Stomach (tissue), 9 donors: ENCODE measurements around the gene CUL1. TPM values are rescaled to one million over a fixed set of nuclear protein-coding genes. Genes with fewer than 3 reads are reported as not detected.

Experiments
- DNase-seq, 2 donors: peaks; one replicate each; pipeline versions ENCODE4 v3.0.0 to v3.0.0-alpha.2; 2013 to 2019
- H3K27ac ChIP-seq, 5 donors: fragments of 200-600 bp in 4 of 5; sonication (generic) in 4 of 5; one replicate each; pipeline ENCODE4 v1.5.1; 2013 to 2019; ENCODE audit warnings: mild to moderate bottlenecking in 1 of 5, moderate library complexity in 1 of 5
- H3K27me3 ChIP-seq, 3 donors: fragments of 200-600 bp; sonication (generic); one replicate each; pipeline ENCODE4 v1.5.1; 2017 to 2019; ENCODE audit warnings: mixed run types in 1 of 3
- H3K36me3 ChIP-seq, 4 donors: fragments of 200-600 bp; sonication (generic); 1 replicate in 3 of 4; 2 replicates in 1 of 4; pipeline ENCODE4 v1.5.1; 2016 to 2019
- H3K4me1 ChIP-seq, 4 donors: fragments of 200-600 bp; sonication (generic); one replicate each; pipeline ENCODE4 v1.5.1; 2016 to 2019
- H3K4me3 ChIP-seq, 4 donors: fragments of 200-600 bp; sonication (generic) in 3 of 4; one replicate each; pipeline ENCODE4 v1.5.1; 2016 to 2019; ENCODE audit warnings: mild to moderate bottlenecking in 1 of 4
- H3K9me3 ChIP-seq, 4 donors: fragments of 200-600 bp; sonication (generic); one replicate each; pipeline ENCODE4 v1.5.1; 2016 to 2019
- EP300 ChIP-seq: sonication (generic); formaldehyde crosslinking; IDR thresholded peaks from one replicate; pipeline ENCODE4 v1.6.1; 2017; ENCODE audit warnings: antibody characterized with exemption
- POLR2A ChIP-seq, 4 donors: fragments of 450-650 bp; IDR thresholded peaks; one replicate each; pipeline ENCODE4 v1.6.1; 2016; ENCODE audit warnings: antibody characterized with exemption in 4 of 4, control low read depth in 2 of 4, mild to moderate bottlenecking in 1 of 4, moderate library complexity in 1 of 4
- POLR2AphosphoS5 ChIP-seq, 3 donors: sonication (generic); formaldehyde crosslinking; IDR thresholded peaks; one replicate each; pipeline ENCODE4 v1.6.1; 2016; ENCODE audit warnings: antibody characterized with exemption in 3 of 3
- WGBS, 5 donors: extraction: QIAGEN DNeasy Blood & Tissue Kit in 3 of 5; methylation state at CpG; one replicate each; pipeline versions ENCODE4 v1.1.5 to v1.1.7; 2013 to 2018; 5-methylcytosine and 5-hydroxymethylcytosine counted together
- intact Hi-C: fragments of 100-400 bp; cut with DNase I; formaldehyde crosslinking; loops from one replicate; pipeline ENCODE4 v1.15.1; 2023; ENCODE audit warnings: low total_unique reads
- polyA plus RNA-seq, 3 donors: library from polyadenylated mRNA; stranded (reverse); fragments of 200-250 nt; gene quantifications; one replicate each; pipeline ENCODE4 v1.2.3, GENCODE V29; 2013
- total RNA-seq, 5 donors: library from RNA; depleted of rRNA; stranded (reverse); fragments of >200 nt; gene quantifications; one replicate each; pipeline versions ENCODE4 v1.1.0 to v1.2.3, GENCODE V29; 2014 to 2016
- TF ChIP-seq, protein P1 (sequence below), 7 experiments: fragments of 450-650 bp in 4 of 7; fragments of 200-600 bp in 3 of 7; sonication (generic) in 3 of 7; IDR thresholded peaks; one replicate each; pipeline ENCODE4 v1.5.1; 2016 to 2019; ENCODE audit warnings: antibody characterized with exemption in 7 of 7, control low read depth in 2 of 7, mild to moderate bottlenecking in 1 of 7
- donor health status: healthy with polysubstance abuse.
- donor health status: Bipolar disorder and iron deficiency.
- donor health status: healthy.

CUL1 gene
- total and polyA plus RNA-seq, 8 donors, result 22.5 to 56.4 (median 29.2) TPM

- H3K27me3 ChIP-seq, result no peaks in the 10 kb centered on the region
- no peak overlapping the region for H3K27ac ChIP-seq
- no peak for DNase-seq
- no peaks in the 10 kb centered on the region for H3K4me1 ChIP-seq
- intact Hi-C loops, result no loop called here
- H3K9me3 ChIP-seq, result no peaks in the 10 kb centered on the region
- no peak overlapping the region for H3K4me3 ChIP-seq
- TF ChIP-seq, protein P1, sequence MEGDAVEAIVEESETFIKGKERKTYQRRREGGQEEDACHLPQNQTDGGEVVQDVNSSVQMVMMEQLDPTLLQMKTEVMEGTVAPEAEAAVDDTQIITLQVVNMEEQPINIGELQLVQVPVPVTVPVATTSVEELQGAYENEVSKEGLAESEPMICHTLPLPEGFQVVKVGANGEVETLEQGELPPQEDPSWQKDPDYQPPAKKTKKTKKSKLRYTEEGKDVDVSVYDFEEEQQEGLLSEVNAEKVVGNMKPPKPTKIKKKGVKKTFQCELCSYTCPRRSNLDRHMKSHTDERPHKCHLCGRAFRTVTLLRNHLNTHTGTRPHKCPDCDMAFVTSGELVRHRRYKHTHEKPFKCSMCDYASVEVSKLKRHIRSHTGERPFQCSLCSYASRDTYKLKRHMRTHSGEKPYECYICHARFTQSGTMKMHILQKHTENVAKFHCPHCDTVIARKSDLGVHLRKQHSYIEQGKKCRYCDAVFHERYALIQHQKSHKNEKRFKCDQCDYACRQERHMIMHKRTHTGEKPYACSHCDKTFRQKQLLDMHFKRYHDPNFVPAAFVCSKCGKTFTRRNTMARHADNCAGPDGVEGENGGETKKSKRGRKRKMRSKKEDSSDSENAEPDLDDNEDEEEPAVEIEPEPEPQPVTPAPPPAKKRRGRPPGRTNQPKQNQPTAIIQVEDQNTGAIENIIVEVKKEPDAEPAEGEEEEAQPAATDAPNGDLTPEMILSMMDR (IDR thresholded peaks at IDR 0.05), result no peak
- no peak for TF ChIP-seq POLR2AphosphoS5 (IDR thresholded peaks at IDR 0.05)
- no peak for TF ChIP-seq EP300
- H3K36me3 ChIP-seq, result peaks cover 21 to 84% (median 78%) of the 10 kb centered on the region in 4 donors
These were observed 64.9 kb downstream of the CUL1 start for GRCh38 chr7:148763622-148764021.

DNA sequence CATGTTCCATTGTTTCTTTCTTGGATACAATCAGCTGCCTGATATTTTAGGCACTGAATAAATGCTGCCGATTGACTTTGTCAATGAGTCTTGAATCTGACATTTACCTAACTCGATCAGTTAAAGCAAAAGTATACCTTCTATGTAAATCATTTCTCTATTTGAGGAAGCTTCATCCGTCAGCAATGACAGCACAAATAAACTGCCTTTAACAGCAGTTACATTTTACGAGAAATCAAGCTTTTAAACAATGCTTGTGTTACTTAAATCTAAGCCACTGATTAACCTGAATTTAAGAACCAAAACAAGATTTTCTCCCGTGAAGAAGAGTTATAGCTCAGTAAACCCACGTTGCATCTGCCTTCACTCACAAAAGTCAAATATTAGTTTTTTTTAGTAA, 71.3 kb downstream of the CUL1 start:
- no peak for DNase-seq
- no peaks in the 10 kb centered on the region for H3K27me3 ChIP-seq
- 64 to 69% (median 65%) methylated on average over 6 of the region's 6 CpGs for WGBS, 5 donors
- no peaks in the 10 kb centered on the region for H3K9me3 ChIP-seq
- intact Hi-C loops, result no loop called here
- TF ChIP-seq POLR2A (IDR thresholded peaks at IDR 0.05), result no peak
- TF ChIP-seq, protein P1 (IDR thresholded peaks at IDR 0.05), result no peak
- no peak for TF ChIP-seq EP300
- TF ChIP-seq POLR2AphosphoS5 (IDR thresholded peaks at IDR 0.05), result no peak
- H3K36me3 ChIP-seq, result peaks cover 21 to 98% (median 93%) of the 10 kb centered on the region in 4 donors
- H3K27ac ChIP-seq, result no peak overlapping the region
- no peak overlapping the region for H3K4me3 ChIP-seq
- H3K4me1 ChIP-seq, result peaks cover 0 to 4% (median 0%) of the 10 kb centered on the region in 4 donors

DNA sequence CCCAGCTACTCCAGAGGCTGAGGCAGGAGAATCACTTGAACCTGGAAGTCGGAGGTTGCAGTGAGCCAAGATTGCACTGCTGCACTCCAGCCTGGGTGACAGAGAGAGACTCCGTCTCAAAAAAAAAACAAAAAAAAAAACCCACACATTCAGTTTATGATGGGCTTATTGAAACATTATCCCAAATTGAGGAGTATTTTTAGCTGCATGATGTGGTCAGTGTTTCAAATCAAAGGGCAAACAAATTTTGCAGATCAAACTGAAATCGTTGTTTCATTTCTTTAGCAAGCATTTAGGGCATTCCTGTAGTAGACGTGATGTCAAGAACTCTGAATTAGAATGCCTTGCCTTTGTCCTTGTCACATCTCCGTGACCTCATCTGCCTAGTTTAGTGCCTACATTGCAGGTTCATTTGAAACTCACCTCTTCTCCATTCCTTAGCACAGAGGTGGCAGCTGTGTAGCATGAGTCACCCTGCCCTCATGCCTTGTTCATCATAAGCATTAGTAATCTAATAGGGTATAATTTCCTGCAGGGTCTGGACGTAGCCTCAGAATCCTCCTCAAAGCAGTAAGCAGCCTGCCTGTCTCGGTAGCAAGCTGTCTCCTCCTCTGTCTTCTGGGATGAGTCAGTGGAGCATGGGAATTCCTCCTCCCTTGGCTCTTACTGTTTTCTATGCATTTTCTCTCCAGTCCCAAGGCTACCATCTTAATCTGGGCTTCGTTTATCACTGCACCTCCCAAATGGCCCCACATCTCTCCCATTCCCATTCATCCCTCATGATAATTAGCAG, 73.8 kb downstream of the CUL1 start:
- TF ChIP-seq POLR2A (IDR thresholded peaks at IDR 0.05) (no peak), POLR2AphosphoS5 (IDR thresholded peaks at IDR 0.05) (no peak), EP300 (no peak)
- TF ChIP-seq, protein P1 (IDR thresholded peaks at IDR 0.05), result no peak
- DNase-seq, result no peak
- Histone ChIP-seq H3K27ac (no peak overlapping the region), H3K4me3 (no peak overlapping the region), H3K9me3 (no peaks in the 10 kb centered on the region), H3K36me3 (peaks cover 11 to 91% (median 89%) of the 10 kb centered on the region in 4 donors), H3K4me1 (peaks cover 0 to 4% (median 0%) of the 10 kb centered on the region in 4 donors), H3K27me3 (no peaks in the 10 kb centered on the region)
- intact Hi-C loops, result no loop called here
- 81 to 93% (median 87%) methylated on average over 8 of the region's 8 CpGs for WGBS, 5 donors

DNA sequence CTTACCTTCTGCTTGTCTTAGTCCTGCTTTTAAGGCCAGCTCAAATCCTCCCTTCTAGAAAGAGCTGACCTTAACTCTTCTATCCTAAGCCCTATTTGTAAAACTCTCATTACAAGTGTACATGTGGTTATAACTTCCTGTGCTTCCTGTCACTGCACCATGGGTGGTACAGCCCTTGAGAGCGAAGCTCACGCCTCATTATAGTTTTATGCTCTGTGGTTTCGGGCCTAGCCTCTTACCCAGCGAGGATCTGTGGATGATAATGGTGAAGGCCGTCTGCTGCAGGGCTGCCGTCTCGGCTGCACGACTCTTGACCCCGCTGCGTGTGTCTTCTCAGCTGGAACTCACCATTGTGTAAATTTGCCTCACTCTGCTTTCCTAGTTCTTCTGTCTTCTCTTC, 74.6 kb downstream of the CUL1 start:
- H3K4me3 ChIP-seq, result no peak overlapping the region
- H3K4me1 ChIP-seq, result peaks cover 0 to 4% (median 0%) of the 10 kb centered on the region in 4 donors
- peaks cover 3 to 87% (median 86%) of the 10 kb centered on the region in 4 donors for H3K36me3 ChIP-seq
- WGBS, 5 donors, result 74 to 85% (median 82%) methylated on average over 10 of the region's 10 CpGs
- peak overlapping the region in 1 of 5 donors; percentile 22 for H3K27ac ChIP-seq
- peak in 1 of 2 donors; percentile 21 for DNase-seq
- no peaks in the 10 kb centered on the region for H3K27me3 ChIP-seq
- intact Hi-C loops, result no loop called here
- no peaks in the 10 kb centered on the region for H3K9me3 ChIP-seq
- TF ChIP-seq POLR2AphosphoS5 (IDR thresholded peaks at IDR 0.05), result no peak
- TF ChIP-seq EP300, result no peak
- TF ChIP-seq, protein P1 (IDR thresholded peaks at IDR 0.05), result no peak
